NCI-H187 (cell line): ENCODE data around the gene AIRE.
"Not testable (repeated sequence)": the region's sequence is repeated elsewhere in the genome, so short reads cannot be mapped to it uniquely, and the experiment has no call there.

Source experiments
- DNase-seq, 2 experiments: peaks; one replicate each; lab custom pipeline; 2025; lab: John Stamatoyannopoulos, UW

Gene AIRE

GRCh38 chr21:44285138-44285992 is at the start of gene AIRE:
AIRE (plus strand) TSS chr21:44285876; CDS start chr21:44286007, 131 bp downstream.
- no peak for DNase-seq

GRCh38 chr21:44240353-44240752 is 45.3 kb upstream of the AIRE start:
- DNase-seq, result not testable (repeated sequence)

- not testable (repeated sequence) for DNase-seq
These were observed 44.8 kb upstream of the AIRE start, which contains the start of gene ICOSLG for GRCh38 chr21:44240842-44241241. ICOSLG (minus strand) TSS chr21:44240943; CDS start chr21:44240817, 126 bp downstream.

GRCh38 chr21:44241281-44241680 is 44.4 kb upstream of the AIRE start:
- DNase-seq, result not testable (repeated sequence)

GRCh38 chr21:44243980-44244379 is 41.7 kb upstream of the AIRE start:
- not testable (repeated sequence) for DNase-seq

- DNase-seq, result not testable (repeated sequence)
These were observed 37.8 kb upstream of the AIRE start for GRCh38 chr21:44247904-44248303.

- DNase-seq, result not testable (repeated sequence)
These were observed 36.3 kb upstream of the AIRE start for GRCh38 chr21:44249204-44250037.

GRCh38 chr21:44253832-44254710 is 31.6 kb upstream of the AIRE start:
- DNase-seq, result no peak

- no peak for DNase-seq
These were observed 30.1 kb upstream of the AIRE start for GRCh38 chr21:44255511-44255981.

- no peak for DNase-seq
These were observed 27.5 kb upstream of the AIRE start for GRCh38 chr21:44258056-44258725.

GRCh38 chr21:44259082-44259705 is 26.5 kb upstream of the AIRE start:
- DNase-seq, result no peak

- no peak for DNase-seq
These were observed 25.6 kb upstream of the AIRE start for GRCh38 chr21:44260066-44260465.

GRCh38 chr21:44260791-44261631 is 24.7 kb upstream of the AIRE start:
- no peak for DNase-seq

GRCh38 chr21:44261675-44262295 is 23.9 kb upstream of the AIRE start, which contains the start of gene DNMT3L:
DNMT3L (minus strand) TSS chr21:44261897; CDS start chr21:44261259, 638 bp downstream.
- no peak for DNase-seq

GRCh38 chr21:44262338-44263056 is 23.2 kb upstream of the AIRE start:
- no peak for DNase-seq

- no peak for DNase-seq
These were observed 22.4 kb upstream of the AIRE start for GRCh38 chr21:44263221-44263760.

- no peak for DNase-seq
These were observed 21.9 kb upstream of the AIRE start for GRCh38 chr21:44263768-44264167.

GRCh38 chr21:44265734-44266270 is 19.9 kb upstream of the AIRE start:
- no peak for DNase-seq
